Activated CD8-positive, alpha-beta memory T cell treated with anti-CD3 and anti-CD28 coated beads for 4 hours (primary cell): ENCODE results near the gene ULBP1.
"Not testable (repeated sequence)": the region's sequence is repeated elsewhere in the genome, so short reads cannot be mapped to it uniquely, and the experiment has no call there.

Experiments
- DNase-seq, 2 donors: peaks; one replicate each; pipeline ENCODE4 v3.0.0-alpha.2; 2020; ENCODE audit warnings: low read depth in 2 of 2

Gene ULBP1

DNA sequence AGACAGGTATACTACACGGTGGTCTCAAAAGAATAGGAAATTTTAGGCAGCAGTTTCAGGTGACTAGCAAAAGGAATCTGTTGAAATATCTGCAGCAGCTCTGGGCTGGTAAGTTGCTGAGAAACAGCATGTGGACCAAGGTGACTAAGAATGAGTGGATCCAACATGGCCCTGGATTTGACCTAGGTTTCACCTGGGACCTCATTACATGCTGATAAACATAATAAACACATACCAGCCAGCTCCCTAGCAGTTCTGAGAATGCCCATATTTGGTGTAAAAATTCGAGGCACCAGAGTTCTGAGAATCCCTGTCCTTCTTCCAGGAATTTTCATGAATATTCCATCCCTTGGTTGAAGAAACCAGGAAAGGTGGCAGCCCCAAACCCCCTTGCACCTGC is 10.4 kb upstream of the ULBP1 start:
- DNase-seq = not testable (repeated sequence)

- DNase-seq = not testable (repeated sequence)
Observed at GRCh38 chr6:149953934-149954327, 9.8 kb upstream of the ULBP1 start.

DNA sequence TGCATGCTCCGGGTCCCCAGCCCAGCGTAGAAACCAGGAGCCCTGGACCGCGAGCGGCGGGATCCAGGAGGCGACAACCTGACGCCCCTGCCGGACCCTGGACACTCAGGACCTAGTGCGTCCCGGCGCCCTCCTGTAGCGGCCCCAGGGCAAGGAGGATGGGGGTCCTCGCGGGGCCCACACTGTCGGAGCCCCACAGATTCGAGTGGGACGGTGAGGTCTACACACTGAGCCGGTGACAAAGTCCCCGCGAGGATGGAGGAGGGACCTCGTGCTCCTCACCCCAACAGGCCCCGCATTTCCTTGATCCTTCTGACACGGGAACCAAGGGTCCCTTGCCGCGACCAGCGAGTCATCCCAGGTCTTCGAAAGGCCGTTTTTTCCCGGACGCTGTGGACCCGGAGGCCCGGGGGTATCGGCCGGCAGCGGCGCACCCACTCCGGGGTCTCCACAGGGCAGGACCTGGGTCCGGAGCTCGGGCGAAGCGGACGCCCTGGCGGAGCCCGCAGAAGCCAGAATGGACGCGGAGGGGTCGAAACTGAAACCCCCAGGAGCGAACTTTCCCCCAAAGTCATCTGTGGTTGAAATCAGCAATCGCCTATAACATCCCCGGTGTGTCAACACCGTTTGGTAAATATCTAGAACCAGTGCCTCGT is 9.3 kb upstream of the ULBP1 start:
- DNase-seq = not testable (repeated sequence)

DNA sequence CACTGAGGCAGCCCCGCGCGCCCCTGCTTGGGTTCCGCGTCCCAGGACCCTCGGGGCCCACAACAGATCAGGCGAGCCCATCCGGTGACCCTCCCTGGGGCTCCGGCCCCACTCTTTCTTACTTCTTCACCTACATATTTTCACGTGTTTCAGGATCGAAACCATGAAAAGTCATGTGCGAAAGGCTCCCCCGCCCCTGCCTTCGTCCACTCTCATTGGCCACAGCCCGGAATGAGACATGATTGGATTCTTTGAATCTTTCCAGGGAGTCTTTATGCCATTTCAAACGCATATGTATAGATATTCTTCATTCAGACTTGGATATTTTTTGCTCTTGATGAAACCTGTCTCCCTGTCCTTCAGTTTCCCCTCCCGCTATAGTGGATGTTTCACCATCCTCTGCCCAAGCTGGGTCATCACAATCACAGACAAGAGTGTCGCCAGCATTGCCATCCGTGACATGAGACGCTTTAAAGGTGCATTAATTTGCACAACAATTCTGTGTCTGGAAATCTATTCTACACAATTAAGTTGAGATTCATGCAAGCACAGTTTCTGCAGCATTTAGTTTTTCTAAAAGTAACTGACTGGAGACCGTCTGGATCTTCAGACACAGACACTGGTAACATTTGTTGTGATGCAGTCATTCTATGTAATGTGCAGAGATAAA is 8.6 kb upstream of the ULBP1 start:
- DNase-seq = not testable (repeated sequence)

DNA sequence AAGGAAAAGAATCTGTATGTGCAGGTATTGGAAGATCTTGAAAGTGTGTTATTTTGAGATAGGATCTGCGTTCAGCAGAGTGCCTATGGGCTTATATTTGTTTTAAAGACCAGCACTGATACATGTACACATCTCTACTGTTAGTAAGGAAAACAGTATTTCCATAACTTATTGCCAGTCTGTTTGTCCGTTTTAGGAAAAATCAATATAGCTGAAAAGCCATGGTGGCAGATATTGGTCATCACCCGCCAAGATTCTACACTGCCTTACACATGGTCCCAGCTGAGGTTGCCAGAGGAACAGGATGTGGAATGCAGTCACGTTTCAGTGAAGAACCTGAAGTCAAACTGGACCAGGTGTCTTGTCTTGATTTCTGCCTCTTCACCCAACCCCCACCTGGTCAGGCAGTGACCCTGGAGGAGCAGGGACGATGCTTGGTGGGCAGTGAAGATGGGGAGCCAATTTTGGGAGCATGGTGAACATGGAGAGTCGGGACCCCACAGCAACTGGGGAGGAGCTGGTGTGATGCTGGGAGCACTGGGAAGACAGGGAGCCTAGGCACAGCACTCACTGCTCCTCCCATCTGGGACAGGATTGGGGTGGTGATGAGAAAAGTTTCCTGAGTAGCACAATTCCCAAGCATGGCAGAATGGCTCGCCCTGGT is 8.0 kb upstream of the ULBP1 start:
- DNase-seq = not testable (repeated sequence)

- DNase-seq = not testable (repeated sequence)
Observed at GRCh38 chr6:149958124-149958523, 5.6 kb upstream of the ULBP1 start.

DNA sequence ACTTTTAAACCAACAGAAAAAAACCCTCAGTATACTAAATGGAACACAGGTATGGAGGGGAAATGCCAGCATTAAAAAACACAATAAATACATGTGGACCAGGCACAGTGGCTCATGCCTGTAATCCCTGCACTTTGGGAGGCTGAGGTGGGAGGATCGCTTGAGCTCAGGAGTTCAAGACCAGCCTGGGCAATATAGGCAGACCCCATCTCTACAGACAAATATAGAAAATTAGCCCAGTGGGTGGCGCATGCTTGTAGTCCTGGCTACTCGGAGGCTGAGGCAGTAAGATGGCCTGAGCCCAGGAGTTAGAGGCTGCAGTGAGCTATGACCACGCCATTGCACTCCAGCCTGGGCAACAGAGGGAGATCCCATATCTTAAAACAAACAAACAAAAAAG is 3.9 kb upstream of the ULBP1 start:
- not testable (repeated sequence) for DNase-seq

- DNase-seq = no peak
Observed at GRCh38 chr6:149960488-149960887, 3.3 kb upstream of the ULBP1 start.

- no peak for DNase-seq
Observed at GRCh38 chr6:149961728-149962425, 1.9 kb upstream of the ULBP1 start.

GRCh38 chr6:149962461-149963211 is 1.1 kb upstream of the ULBP1 start:
- DNase-seq = no peak

- DNase-seq = no peak
Observed at GRCh38 chr6:149963212-149963461, 606 bp upstream of the ULBP1 start.

- DNase-seq = no peak
Observed at GRCh38 chr6:149964308-149965193, 808 bp downstream of the ULBP1 start.

DNA sequence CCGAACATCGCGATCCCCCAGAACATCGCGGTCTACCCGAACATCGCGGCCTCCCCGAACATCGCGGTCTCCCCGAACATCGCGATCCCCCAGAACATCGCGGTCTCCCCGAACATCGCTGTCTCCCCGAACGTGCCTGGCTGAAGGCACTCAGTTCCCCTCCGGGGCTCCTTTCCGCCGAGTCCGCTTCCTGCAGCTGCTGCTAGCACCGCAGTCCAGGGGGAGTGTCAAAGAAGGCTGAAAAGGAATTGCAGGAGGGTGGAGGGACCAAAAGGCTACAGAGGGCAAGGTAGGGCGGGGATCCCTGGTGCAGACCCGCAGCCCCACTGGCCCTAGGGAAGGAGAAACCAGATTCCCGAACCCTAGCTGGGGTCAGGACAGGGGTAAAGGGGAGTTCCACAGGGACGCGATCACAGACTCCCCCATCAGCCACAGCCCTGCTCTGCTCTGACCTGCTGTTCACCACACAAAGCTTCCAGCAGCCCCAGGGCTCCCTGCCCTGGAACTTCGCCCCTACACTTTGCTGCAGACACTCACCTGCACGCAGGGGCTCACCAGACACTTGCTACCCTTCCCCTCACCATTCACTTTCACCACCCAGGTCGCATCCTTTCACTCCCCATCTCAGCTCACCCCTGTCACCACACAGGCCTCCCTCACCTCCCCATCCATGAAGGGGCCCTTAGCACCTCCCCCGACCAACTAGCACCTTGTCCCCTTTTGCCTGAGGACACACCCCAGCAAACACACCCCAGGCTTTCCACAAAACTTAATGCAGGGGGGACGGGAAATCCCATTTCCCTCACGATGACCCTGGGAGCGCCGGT is 1.7 kb downstream of the ULBP1 start:
- no peak for DNase-seq

GRCh38 chr6:149966319-149966718 is 2.6 kb downstream of the ULBP1 start:
- DNase-seq = not testable (repeated sequence)

DNA sequence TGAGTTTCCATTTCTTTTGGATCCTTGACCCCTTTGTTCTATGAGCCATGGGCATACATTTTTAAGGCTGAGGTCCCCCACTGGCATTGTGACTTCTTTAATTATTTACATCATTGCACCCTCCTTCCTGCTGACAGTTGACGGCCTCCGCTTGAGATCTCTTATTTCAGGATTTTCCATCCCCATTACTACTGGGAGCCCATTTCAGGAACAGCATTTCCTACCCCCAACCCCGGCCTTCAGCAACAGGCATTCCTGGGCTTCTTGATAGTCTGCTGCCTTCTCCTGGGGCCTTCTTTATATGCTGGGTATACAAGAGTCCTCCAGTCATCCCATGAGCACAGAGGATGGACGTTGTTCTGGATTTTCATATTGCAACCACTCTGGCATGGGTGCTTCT is 3.8 kb downstream of the ULBP1 start:
- DNase-seq = no peak

DNA sequence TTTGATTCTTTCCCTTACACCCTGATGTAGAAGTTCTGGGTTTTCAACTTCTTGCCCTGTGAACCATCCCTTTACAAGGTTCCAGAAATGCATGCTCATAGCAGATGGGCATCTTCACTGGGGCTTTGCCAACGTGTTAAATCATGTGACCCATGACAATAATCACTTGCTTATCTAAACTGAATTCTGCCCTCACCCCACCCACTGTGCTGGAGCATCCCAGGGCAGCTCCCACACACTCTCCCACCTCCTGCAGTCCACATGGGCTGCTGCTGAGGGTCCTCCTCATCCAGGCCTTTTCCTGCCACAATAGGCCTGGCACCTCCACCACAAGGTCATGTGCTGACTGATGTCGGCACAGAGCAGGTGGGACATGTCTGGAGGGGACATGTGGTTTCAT is 4.3 kb downstream of the ULBP1 start:
- DNase-seq = not testable (repeated sequence)

GRCh38 chr6:149968909-149969308 is 5.2 kb downstream of the ULBP1 start:
- not testable (repeated sequence) for DNase-seq

DNA sequence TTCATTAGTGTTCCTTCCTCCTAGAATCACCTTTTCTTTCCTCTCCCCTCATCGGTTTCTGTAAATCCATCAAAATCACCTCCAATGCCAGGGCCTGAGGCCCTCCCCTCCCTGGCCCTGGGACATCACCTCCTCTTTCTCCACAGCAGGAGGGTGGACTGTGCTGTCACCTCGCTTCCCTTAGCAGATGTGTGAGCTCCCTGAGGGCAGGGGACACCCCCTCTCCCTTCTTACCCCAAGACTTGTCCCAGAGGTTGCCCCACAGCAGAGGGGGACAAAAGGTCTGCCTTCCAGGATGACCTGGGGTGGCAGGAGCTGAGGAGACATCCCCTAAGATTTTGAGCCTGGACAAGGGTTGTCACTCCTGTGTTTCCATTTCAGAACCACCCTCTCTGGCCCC is 5.9 kb downstream of the ULBP1 start:
- no peak for DNase-seq

DNA sequence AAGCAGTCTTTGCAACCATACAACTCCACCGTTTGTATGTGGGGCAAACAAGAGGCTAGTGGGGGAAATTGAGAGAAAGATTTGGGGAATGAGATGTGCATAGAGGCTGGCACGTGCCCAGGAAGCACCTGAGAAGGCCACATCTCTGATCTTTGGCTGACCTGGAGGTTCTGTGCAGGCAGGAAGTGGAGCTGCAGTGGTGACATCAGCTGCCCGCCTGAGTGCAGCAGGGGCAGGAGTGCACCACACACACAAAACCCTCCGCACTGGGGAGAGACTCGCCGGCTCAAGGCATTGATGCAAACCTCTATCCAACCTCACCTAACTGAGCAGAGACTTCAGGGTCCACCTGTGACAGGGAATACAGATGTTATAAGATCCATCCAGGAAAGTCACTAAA is 10.7 kb downstream of the ULBP1 start:
- not testable (repeated sequence) for DNase-seq

- DNase-seq = no peak
Observed at GRCh38 chr6:149974825-149975224, 11.1 kb downstream of the ULBP1 start.
